PC-9 (cell line): ENCODE measurements around the gene ZNF408.

ENCODE experiments used
- CTCF ChIP-seq: fragments of 200-600 bp; sonication (generic); conservative IDR thresholded peaks from 2 replicates; pipeline ENCODE4 v1.6.1; 2017; ENCODE audit warnings: mixed run types, antibody characterized with exemption, mild to moderate bottlenecking, moderate library complexity
- EZH2 ChIP-seq: fragments of 200-600 bp; sonication (generic); IDR thresholded peaks from 2 replicates; pipeline ENCODE4 v1.8.0; 2017; ENCODE audit warnings: antibody characterized with exemption, low read depth

- TF ChIP-seq CTCF = no peak
- TF ChIP-seq EZH2 = no peak
Observed at GRCh38 chr11:46733234-46733633, 32.4 kb downstream of the ZNF408 start.
